BJ (cell line): ENCODE data around the gene PACS2. TPM values are rescaled to one million over a fixed set of nuclear protein-coding genes. Genes with fewer than 3 reads are reported as not detected.

ENCODE experiments used
- CTCF ChIA-PET: fragments of 350-600 bp; formaldehyde crosslinking; extraction: SDS; loops from one replicate; lab custom pipeline; 2021; ENCODE audit warnings: antibody characterized with exemption, inconsistent platforms; lab: Yijun Ruan, JAX
- POLR2A ChIA-PET: fragments of 300-600 bp; sonication (Branson Sonifier 250); formaldehyde crosslinking; extraction: SDS; loops from one replicate; lab custom pipeline; 2021; ENCODE audit warnings: antibody characterized with exemption; lab: Charles Lee
- DNase-seq: peaks from one replicate; pipeline ENCODE4 v3.0.0-alpha.2; 2011; ENCODE audit warnings: low read depth
- H3K27me3 ChIP-seq: 2 replicates; pipeline ENCODE4 v1.6.0; 2011; ENCODE audit warnings: low read length; ENCODE audit not compliant: control insufficient read depth, insufficient read depth
- H3K36me3 ChIP-seq: 2 replicates; pipeline ENCODE4 v1.5.1; 2011; ENCODE audit warnings: low read length; ENCODE audit not compliant: control insufficient read depth, insufficient read depth
- H3K4me3 ChIP-seq: 2 replicates; pipeline ENCODE4 v1.5.1; 2011; ENCODE audit warnings: low read depth, mild to moderate bottlenecking, control low read depth, low read length
- CTCF ChIP-seq: IDR thresholded peaks from 2 replicates; pipeline ENCODE4 v1.5.1; 2011; ENCODE audit warnings: low read depth, mild to moderate bottlenecking, control low read depth, inconsistent platforms, low read length, moderate library complexity; ENCODE audit not compliant: insufficient read depth
- polyA plus RNA-seq: library from polyadenylated mRNA; depleted of rRNA; stranded (reverse); fragments of >200 nt; gene quantifications from 2 replicates; pipeline ENCODE4 v1.2.3, GENCODE V29; 2011

The PACS2 gene
- polyA plus RNA-seq, 1 experiment, result 21.4 TPM

GRCh38 chr14:105346876-105347586 lies 32.5 kb downstream of the PACS2 start:
- H3K27me3 ChIP-seq, result no peaks in the 10 kb centered on the region
- POLR2A ChIA-PET, result no interaction called here
- TF ChIP-seq CTCF, result no peak
- H3K36me3 ChIP-seq, result peaks cover 6% of the 10 kb centered on the region
- no peak for DNase-seq
- CTCF ChIA-PET, result no interaction called here
- no peak overlapping the region for H3K4me3 ChIP-seq

GRCh38 chr14:105347587-105347968 lies 33.0 kb downstream of the PACS2 start:
- TF ChIP-seq CTCF, result no peak
- no peak for DNase-seq
- ChIA-PET CTCF (no interaction called here), POLR2A (no interaction called here)
- Histone ChIP-seq H3K4me3 (no peak overlapping the region), H3K27me3 (no peaks in the 10 kb centered on the region), H3K36me3 (peaks cover 6% of the 10 kb centered on the region)

GRCh38 chr14:105348169-105348944 lies 33.8 kb downstream of the PACS2 start:
- ChIA-PET CTCF (interaction anchor here (1.2 kb wide), 1 partner anchor 145 kb away, joined by 4 read pairs; no protein-coding TSS in a partner anchor), POLR2A (no interaction called here)
- TF ChIP-seq CTCF, result no peak
- Histone ChIP-seq H3K4me3 (no peak overlapping the region), H3K36me3 (peaks cover 6% of the 10 kb centered on the region), H3K27me3 (no peaks in the 10 kb centered on the region)
- DNase-seq, result no peak

GRCh38 chr14:105348945-105349699 lies 34.6 kb downstream of the PACS2 start:
- H3K27me3 ChIP-seq, result no peaks in the 10 kb centered on the region
- ChIA-PET POLR2A (no interaction called here), CTCF (interaction anchor here (1.2 kb wide), 1 partner anchor 146 kb away, joined by 4 read pairs; no protein-coding TSS in a partner anchor)
- DNase-seq, result no peak
- no peak overlapping the region for H3K4me3 ChIP-seq
- peaks cover 6% of the 10 kb centered on the region for H3K36me3 ChIP-seq
- no peak for TF ChIP-seq CTCF

- H3K36me3 ChIP-seq, result peaks cover 10% of the 10 kb centered on the region
- no peak overlapping the region for H3K4me3 ChIP-seq
- CTCF ChIA-PET, result interaction anchor here (2.8 kb wide), 1 partner anchor 9 kb away, joined by 27 read pairs; no protein-coding TSS in a partner anchor
- no peaks in the 10 kb centered on the region for H3K27me3 ChIP-seq
- POLR2A ChIA-PET, result no interaction called here
- no peak for DNase-seq
- TF ChIP-seq CTCF, result no peak
Measured at GRCh38 chr14:105349992-105350391, 35.4 kb downstream of the PACS2 start.
